Stimulated activated CD8-positive, alpha-beta memory T cell treated with anti-CD3 and anti-CD28 coated beads, Interleukin-15, amount 100 ng/mL, for 4 hours (primary cell): ENCODE results near the gene PHF21B.
"Not testable (repeated sequence)": the region's sequence is repeated elsewhere in the genome, so short reads cannot be mapped to it uniquely, and the experiment has no call there.

Source experiments
- DNase-seq, 2 donors: peaks; one replicate each; pipeline ENCODE4 v3.0.0-alpha.2; 2020; ENCODE audit warnings: low read depth in 2 of 2

The PHF21B gene

DNA sequence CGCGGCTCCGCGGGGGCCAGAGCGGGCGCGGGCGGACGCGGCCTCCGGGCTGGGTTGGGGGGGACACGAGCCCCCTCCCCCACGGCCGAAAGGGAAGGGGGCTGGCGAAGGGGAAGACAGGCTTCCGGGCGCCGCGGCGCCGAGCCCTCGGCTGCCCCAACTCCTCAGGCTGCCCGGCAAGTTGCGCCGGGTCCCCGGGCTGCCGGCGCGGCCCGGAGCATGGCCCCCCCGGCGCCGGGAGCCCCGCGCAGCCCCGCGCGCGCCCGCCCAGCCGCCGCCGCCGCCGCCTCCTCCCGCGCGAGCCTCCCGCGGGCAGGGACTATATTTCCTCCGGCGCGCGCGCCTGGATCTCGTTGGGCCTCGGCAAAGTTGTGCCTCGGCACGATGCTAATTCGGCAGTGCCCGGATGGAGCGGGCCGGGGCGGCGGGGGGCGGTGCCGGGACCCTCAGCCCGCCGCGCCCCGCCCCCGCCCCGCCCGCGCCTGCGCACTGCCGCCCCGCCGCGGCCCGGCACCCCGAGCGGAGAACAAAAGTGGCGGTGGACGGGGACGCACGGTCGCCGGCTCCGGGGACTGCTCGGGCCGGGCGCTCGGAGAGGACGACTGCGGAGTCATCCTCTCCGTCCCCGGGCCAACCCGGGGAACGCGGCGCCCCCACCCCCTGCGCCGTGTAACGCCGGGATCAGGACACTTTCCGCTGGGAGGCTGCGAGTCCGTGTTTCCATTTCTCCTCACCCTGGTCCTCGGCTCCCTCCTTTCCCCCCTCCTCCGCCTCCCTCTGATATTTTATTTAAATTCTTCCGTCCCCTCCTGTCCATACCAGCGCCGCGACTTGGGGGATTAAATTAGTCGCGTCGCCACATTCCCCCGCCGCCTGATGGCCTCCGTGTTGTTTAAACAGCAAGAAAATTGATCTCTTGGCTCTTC lies at the start of gene PHF21B:
PHF21B (minus strand) TSS at position 400 of the 926 bp plus-strand sequence. CDS start 456 bp downstream, outside the sequence.
- no peak for DNase-seq

GRCh38 chr22:45059296-45059695 lies 49.5 kb upstream of the PHF21B start:
- no peak for DNase-seq

GRCh38 chr22:45058622-45058912 lies 48.8 kb upstream of the PHF21B start:
- no peak for DNase-seq

DNA sequence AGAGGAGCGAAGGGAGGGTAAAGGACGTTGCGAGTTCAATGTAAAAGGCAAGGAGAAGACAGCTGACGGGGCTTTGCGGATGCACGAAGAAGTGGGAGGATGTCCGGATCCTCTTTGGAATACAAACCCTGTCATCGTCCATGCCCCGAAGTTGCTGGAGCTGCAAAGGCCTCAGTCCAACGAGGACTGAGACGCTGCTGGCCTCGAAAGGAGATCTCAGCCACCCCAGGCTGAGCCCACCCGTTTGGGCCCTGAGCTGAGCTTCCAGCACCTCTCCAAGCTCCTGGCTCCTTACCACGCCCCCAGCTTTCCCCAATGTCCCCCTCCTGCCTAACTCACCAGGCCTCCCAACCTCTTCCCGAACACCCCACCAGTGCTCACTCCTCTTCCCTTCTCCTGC lies 46.1 kb upstream of the PHF21B start:
- DNase-seq: no peak

- no peak for DNase-seq
Measured at GRCh38 chr22:45053571-45053970, 43.8 kb upstream of the PHF21B start.

DNA sequence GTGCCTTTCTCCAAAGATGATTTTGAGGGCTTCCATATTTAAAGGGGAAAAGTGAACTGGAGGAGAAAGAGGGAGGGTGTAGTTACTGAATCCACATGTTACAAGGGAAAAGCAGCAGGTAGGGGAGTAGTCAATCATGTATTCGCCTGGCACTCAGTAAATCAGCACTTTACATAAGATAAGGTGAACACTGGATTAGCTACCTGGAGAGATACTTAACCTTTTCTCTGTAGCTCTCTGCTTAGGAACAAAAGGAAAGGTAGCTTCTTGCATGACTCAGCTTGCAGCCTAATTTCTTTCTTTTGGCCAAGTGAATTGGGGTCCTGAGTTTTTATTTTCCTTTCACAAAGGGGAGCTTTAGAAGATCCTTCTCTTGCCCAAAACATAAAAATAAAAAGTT lies 43.3 kb upstream of the PHF21B start:
- no peak for DNase-seq

GRCh38 chr22:45052665-45053064 lies 42.9 kb upstream of the PHF21B start:
- DNase-seq: not testable (repeated sequence)

DNA sequence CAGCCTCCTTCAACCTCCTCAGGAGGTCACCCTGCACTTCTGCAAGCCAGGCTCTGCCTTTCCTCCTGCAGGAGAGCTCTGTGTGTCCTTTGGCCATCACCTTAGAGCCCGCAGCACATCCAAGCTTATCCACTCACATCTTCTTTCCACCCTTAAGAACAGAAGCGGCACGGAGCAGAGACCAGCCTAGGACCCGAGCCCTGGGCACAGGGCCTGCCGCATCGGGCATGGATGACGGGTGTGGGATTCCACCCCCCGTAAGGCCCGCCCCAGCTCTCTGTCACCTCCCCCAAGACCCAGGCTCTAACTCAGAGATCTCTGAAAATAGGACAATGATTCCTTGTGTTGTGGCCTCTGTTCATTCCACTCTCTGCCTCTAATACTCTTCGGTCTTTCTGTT lies 42.1 kb upstream of the PHF21B start:
- DNase-seq: no peak

GRCh38 chr22:45051419-45051818 lies 41.6 kb upstream of the PHF21B start:
- DNase-seq: no peak

- DNase-seq: no peak
Measured at GRCh38 chr22:45047260-45047659, 37.5 kb upstream of the PHF21B start.

- no peak for DNase-seq
Measured at GRCh38 chr22:45045208-45045607, 35.4 kb upstream of the PHF21B start.

DNA sequence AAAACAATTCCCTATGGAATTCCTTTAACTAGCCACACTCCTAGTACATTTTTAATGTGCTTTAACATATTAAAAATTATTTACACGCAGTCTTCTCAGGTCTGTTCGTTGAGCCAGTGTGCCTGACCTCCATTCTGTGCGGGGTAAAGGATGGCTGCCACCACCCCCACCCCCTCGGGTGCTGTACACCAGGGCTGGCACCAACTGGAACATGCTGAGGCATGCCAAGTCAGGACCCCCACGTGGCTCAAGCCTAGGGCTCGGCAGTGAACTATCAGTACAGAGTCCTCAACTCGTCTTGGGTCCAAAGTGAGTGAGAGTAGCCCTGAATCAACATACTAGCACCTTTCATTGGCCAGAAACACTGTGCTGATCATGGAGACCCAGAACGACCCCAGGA lies 32.5 kb upstream of the PHF21B start:
- no peak for DNase-seq

GRCh38 chr22:45039133-45039532 lies 29.3 kb upstream of the PHF21B start:
- no peak for DNase-seq

- no peak for DNase-seq
Measured at GRCh38 chr22:45036154-45036553, 26.3 kb upstream of the PHF21B start.

DNA sequence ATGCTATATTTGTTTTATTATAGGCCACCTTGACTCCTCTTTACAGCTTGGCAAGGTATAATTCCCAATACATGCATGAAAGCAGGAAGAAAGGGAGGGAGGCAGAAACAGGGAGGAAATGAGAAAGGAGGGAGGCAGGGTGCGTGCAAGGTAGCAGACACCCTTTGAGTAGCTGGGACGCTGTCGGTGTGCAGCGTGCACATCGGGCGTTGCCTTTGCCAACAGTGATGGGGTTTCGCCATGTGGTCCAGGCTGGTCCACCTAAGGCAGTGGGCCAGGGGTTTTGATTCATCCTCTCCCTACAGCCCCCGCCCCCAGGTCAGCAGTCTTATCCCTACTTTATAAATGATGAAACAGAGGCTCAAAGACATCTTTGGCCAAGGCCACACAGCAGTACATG lies 25.0 kb upstream of the PHF21B start:
- DNase-seq: no peak

DNA sequence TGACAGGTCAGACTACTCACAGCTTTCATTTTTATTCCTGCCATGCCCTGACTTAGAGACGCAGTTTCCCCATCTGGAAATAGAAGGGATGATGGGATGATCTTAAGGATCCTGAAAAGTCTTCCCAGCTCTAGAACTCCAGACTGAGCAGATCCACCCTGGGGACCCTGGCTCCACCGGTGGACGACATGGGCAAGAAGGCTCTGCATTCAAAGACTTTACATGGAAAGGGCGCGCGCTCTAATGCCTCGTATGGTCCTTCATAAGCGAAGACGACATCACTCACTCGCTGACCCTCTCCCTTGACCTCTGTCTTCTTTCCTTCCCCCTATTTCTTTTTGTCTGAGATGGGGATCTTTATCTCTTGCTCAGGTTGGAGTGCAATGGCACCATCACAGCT lies 24.4 kb upstream of the PHF21B start:
- no peak for DNase-seq

DNA sequence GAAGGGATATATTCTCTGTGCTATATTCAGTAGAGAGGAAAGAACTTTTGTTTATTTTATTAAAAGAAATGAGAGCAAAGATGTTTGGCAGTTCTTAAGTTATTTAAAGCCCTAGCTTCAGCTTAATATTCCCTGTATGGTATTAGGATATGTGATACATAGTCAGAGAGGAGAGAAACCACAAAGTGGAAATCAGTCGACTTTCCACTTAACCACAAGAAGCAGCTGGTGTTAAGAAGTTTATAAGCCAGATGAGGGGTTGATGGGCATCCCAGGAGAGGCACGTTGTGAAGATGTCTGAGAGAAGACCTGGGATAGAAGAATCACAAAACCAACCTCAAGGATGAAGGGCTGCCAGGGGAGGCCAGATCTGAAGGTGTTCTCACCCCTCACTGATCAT lies 23.3 kb upstream of the PHF21B start:
- DNase-seq: no peak

GRCh38 chr22:45031629-45032403 lies 22.0 kb upstream of the PHF21B start:
- DNase-seq: no peak

DNA sequence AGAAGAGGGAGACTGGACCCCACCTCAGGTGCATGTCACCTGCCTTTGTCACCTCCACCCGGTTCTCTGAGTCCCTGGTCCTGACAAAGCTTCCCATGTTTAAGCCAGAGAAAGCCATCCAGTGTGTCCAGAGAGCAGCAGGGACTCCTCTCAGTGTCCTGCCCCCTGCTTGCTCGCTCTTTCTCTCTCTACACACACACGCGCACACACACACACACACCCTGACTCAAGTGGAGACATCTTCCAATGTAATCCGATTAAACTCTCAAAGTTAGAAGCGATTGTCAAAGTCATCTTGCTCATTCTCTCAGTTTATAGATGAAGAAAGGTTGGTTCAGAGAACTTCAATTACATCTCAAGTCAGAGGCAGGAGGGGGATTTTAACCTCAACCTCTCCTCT lies 19.7 kb upstream of the PHF21B start:
- DNase-seq: no peak

GRCh38 chr22:45026511-45026910 lies 16.7 kb upstream of the PHF21B start:
- no peak for DNase-seq

DNA sequence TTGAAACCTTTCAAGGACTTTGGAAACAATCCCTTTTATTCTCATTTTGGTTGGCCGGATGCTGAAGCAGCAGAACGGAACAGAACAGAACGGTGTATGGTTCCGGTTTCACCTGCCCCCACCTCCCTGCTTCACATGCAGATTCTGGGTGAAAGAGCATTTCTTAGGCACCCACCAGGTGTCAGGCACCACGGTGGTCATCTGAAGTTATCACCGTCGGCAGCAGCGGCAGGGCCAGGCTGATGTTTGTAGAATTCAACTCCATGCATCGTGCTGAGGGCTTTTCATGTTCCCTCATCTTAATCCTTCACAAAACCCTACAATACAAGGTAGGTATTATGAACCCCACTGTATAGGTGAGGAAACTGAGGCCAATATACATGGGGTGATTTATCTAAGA lies 13.6 kb upstream of the PHF21B start:
- no peak for DNase-seq

- no peak for DNase-seq
Measured at GRCh38 chr22:45019861-45020655, 10.3 kb upstream of the PHF21B start.
